PC-9 (cell line): ENCODE results near the gene AQP1. TPM values are rescaled to one million over a fixed set of nuclear protein-coding genes. Genes with fewer than 3 reads are reported as not detected.

ENCODE experiments used
- BruUV-seq: library from RNA; stranded (reverse); fragments of 400-500 nt; replicated peaks from 2 replicates; lab custom pipeline; 2021; lab: Mats Ljungman, UMichigan
- CTCF ChIA-PET: fragments of 300-600 bp; sonication (Branson Sonifier 250); formaldehyde crosslinking; loops from one replicate; lab custom pipeline; 2022; ENCODE audit warnings: antibody characterized with exemption; lab: Charles Lee
- POLR2A ChIA-PET: fragments of 300-600 bp; sonication (Branson Sonifier 250); formaldehyde crosslinking; loops from one replicate; lab custom pipeline; 2022; ENCODE audit warnings: antibody characterized with exemption; ENCODE audit not compliant: unreplicated experiment; lab: Charles Lee
- DNase-seq, 2 experiments: peaks; one replicate each; pipeline versions ENCODE4 v3.0.0 to v3.0.0-alpha.2; 2015 to 2022; ENCODE audit warnings: mixed read lengths in 1 of 2
- H2AFZ ChIP-seq: fragments of 200-600 bp; sonication (generic); 2 replicates; pipeline ENCODE4 v1.8.1; 2017; ENCODE audit warnings: antibody characterized with exemption
- H3F3A ChIP-seq: fragments of 200-600 bp; sonication (generic); 2 replicates; pipeline ENCODE4 v1.8.1; 2017; ENCODE audit warnings: antibody characterized with exemption, mild to moderate bottlenecking, low read depth; ENCODE audit not compliant: insufficient read depth
- H3K27ac ChIP-seq: fragments of 200-600 bp; sonication (generic); 2 replicates; pipeline ENCODE4 v1.6.1; 2016; ENCODE audit warnings: mixed run types
- H3K27me3 ChIP-seq: fragments of 200-600 bp; sonication (generic); 2 replicates; pipeline ENCODE4 v1.6.1; 2016; ENCODE audit warnings: low read depth, mixed run types; ENCODE audit not compliant: insufficient read depth
- H3K36me3 ChIP-seq: fragments of 200-600 bp; sonication (generic); 2 replicates; pipeline ENCODE4 v1.6.1; 2016; ENCODE audit warnings: low read depth, mixed run types
- H3K4me1 ChIP-seq: fragments of 200-600 bp; sonication (generic); replicated peaks from 2 replicates; pipeline ENCODE4 v1.6.1; 2016; ENCODE audit warnings: mixed run types; ENCODE audit not compliant: insufficient read depth
- H3K4me2 ChIP-seq: fragments of 200-600 bp; sonication (generic); 2 replicates; pipeline ENCODE4 v1.6.1; 2017; ENCODE audit warnings: mixed run types
- H3K4me3 ChIP-seq: fragments of 200-600 bp; sonication (generic); 2 replicates; pipeline ENCODE4 v1.6.1; 2016; ENCODE audit warnings: mixed run types
- H3K79me2 ChIP-seq: fragments of 200-600 bp; sonication (generic); 2 replicates; pipeline ENCODE4 v1.6.1; 2017; ENCODE audit warnings: low read depth, mixed run types
- H3K9me2 ChIP-seq: fragments of 200-600 bp; sonication (generic); 2 replicates; pipeline ENCODE4 v1.8.1; 2017; ENCODE audit warnings: mild to moderate bottlenecking; ENCODE audit not compliant: insufficient read depth
- H3K9me3 ChIP-seq: fragments of 200-600 bp; sonication (generic); 2 replicates; pipeline ENCODE4 v1.8.1; 2016; ENCODE audit warnings: low read depth; ENCODE audit not compliant: insufficient read depth
- H4K20me1 ChIP-seq: fragments of 200-600 bp; sonication (generic); 2 replicates; pipeline ENCODE4 v1.8.1; 2017; ENCODE audit not compliant: insufficient read depth
- EZH2 ChIP-seq: fragments of 200-600 bp; sonication (generic); IDR thresholded peaks from 2 replicates; pipeline ENCODE4 v1.8.0; 2017; ENCODE audit warnings: antibody characterized with exemption, low read depth
- intact Hi-C: fragments of 100-400 bp; cut with micrococcal nuclease; formaldehyde crosslinking; loops from one replicate; pipeline ENCODE4 v1.10.0; 2022; ENCODE audit not compliant: unreplicated experiment
- total RNA-seq: library from RNA; stranded (reverse); gene quantifications from 2 replicates; pipeline ENCODE4 v1.2.3, GENCODE V29; 2021
- TF ChIP-seq, protein P1 (sequence below): fragments of 200-600 bp; sonication (generic); conservative IDR thresholded peaks from 2 replicates; pipeline ENCODE4 v1.6.1; 2017; ENCODE audit warnings: mixed run types, antibody characterized with exemption, mild to moderate bottlenecking, moderate library complexity

The AQP1 gene
- total RNA-seq, 1 experiment from 2014 or later = 4.0 TPM

DNA sequence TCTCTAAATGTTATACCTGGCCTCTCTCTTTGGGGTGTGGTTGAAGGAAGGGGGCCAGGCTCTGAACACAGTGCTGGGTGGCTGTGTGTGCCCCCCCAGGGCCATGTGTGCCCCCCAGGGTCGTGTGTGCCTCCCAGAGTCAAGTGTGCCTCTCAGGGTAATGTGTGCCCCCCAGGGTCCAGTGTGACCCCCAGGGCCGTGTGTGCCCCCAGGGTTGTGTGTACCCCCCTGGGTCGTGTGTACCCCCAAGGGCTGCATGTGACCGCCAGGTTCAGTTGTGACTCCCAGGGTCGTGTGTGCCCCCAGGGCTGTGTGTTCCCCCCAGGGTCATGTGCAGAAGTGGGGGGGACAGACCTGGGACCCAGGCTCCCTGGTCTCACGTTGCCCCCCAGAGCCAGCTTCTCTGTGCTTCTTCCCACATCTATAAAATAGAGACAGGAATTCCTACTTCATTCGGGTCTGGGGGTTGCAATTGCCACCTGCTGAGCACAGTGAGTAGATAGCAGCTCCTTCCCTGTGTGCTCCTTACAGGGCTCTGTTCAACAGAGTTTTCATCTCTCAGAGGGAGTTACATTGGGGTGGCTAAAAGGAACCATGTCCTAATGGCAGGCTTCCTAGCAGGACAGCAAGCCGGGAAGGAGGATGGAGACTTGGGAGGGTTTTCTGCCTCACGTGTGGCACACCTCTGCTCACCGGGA is 40.7 kb upstream of the AQP1 start:
- POLR2A ChIA-PET = no interaction called here
- Histone ChIP-seq H3K9me3 (no peaks in the 10 kb centered on the region), H3K4me1 (no peaks in the 10 kb centered on the region), H3K79me2 (no peaks in the 10 kb centered on the region), H3K4me3 (no peak overlapping the region), H3F3A (no peaks in the 10 kb centered on the region), H3K36me3 (no peaks in the 10 kb centered on the region), H3K27ac (no peak overlapping the region), H4K20me1 (no peaks in the 10 kb centered on the region), H3K4me2 (no peak overlapping the region), H2AFZ (no peak overlapping the region), H3K27me3 (no peaks in the 10 kb centered on the region), H3K9me2 (no peaks in the 10 kb centered on the region)
- CTCF ChIA-PET = no interaction called here
- BruUV-seq = no TSS peak
- DNase-seq = no peak
- TF ChIP-seq, protein P1, sequence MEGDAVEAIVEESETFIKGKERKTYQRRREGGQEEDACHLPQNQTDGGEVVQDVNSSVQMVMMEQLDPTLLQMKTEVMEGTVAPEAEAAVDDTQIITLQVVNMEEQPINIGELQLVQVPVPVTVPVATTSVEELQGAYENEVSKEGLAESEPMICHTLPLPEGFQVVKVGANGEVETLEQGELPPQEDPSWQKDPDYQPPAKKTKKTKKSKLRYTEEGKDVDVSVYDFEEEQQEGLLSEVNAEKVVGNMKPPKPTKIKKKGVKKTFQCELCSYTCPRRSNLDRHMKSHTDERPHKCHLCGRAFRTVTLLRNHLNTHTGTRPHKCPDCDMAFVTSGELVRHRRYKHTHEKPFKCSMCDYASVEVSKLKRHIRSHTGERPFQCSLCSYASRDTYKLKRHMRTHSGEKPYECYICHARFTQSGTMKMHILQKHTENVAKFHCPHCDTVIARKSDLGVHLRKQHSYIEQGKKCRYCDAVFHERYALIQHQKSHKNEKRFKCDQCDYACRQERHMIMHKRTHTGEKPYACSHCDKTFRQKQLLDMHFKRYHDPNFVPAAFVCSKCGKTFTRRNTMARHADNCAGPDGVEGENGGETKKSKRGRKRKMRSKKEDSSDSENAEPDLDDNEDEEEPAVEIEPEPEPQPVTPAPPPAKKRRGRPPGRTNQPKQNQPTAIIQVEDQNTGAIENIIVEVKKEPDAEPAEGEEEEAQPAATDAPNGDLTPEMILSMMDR = no peak
- intact Hi-C loops = no loop called here

DNA sequence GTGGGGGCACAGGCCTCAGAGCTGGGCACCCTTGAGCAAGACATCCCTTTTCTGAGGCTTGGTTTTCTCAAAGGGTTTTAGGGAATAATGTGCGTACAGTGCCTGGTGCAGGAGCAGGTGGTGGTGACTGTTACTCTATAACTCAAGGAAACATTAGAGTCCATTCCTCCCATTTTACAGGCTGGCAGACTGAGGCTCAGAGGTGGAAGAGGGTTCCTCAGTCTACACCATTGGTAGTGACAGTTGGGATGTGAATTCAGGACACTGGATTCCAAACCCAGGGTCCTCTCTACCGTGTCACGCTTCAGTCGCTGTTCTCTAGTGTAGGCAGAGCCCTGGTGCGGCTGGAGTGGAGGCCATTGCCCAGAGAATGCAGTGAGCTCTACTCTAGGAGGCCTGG is 40.0 kb upstream of the AQP1 start:
- BruUV-seq = no TSS peak
- CTCF ChIA-PET = no interaction called here

DNA sequence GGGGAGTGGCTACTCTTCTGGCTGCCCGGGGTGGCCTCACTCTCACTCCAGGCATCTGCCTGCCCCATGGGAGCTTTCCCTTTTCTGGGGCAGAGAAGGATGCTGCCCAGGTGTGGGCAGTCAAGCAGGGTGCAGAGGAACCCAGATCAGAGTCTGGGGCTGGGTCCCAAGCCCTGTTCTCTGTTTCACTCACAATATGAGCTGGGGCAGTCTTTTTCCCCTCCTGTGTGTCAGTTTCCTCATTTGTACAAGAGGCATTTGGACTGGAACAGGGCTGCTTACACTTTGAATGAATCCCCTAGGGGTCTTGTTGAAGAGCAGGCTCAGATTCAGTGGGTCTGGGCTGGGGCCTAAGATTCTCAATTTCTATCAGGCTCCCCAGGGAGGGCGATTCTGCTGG is 38.4 kb upstream of the AQP1 start:
- Histone ChIP-seq H3K27ac (no peak overlapping the region), H3K4me2 (no peak overlapping the region), H3F3A (no peaks in the 10 kb centered on the region), H3K79me2 (no peaks in the 10 kb centered on the region), H3K9me2 (no peaks in the 10 kb centered on the region), H3K9me3 (no peaks in the 10 kb centered on the region), H3K4me1 (no peaks in the 10 kb centered on the region), H3K4me3 (no peak overlapping the region), H3K36me3 (no peaks in the 10 kb centered on the region), H4K20me1 (no peaks in the 10 kb centered on the region), H3K27me3 (no peaks in the 10 kb centered on the region), H2AFZ (no peak overlapping the region)
- BruUV-seq = no TSS peak
- intact Hi-C loops = no loop called here
- TF ChIP-seq, protein P1 = no peak
- no peak for TF ChIP-seq EZH2
- no peak for DNase-seq
- ChIA-PET POLR2A (no interaction called here), CTCF (no interaction called here)

More for the DNA sequence above, 40.0 kb upstream of the AQP1 start:
- Histone ChIP-seq H3K4me3 (no peak overlapping the region), H3K4me1 (no peaks in the 10 kb centered on the region), H3K27me3 (no peaks in the 10 kb centered on the region), H4K20me1 (no peaks in the 10 kb centered on the region), H3K27ac (no peak overlapping the region), H3K79me2 (no peaks in the 10 kb centered on the region), H3K9me3 (no peaks in the 10 kb centered on the region), H3K9me2 (no peaks in the 10 kb centered on the region), H2AFZ (no peak overlapping the region), H3K36me3 (no peaks in the 10 kb centered on the region), H3K4me2 (no peak overlapping the region), H3F3A (no peaks in the 10 kb centered on the region)
- TF ChIP-seq, protein P1 = no peak
- no peak for TF ChIP-seq EZH2
- POLR2A ChIA-PET = no interaction called here
- intact Hi-C loops = no loop called here
- DNase-seq = no peak
